GM23338 (cell line): Measurements from ENCODE around the gene CARHSP1.

Experiments used
- JUNB ChIP-seq: IDR thresholded peaks from one replicate; pipeline ENCODE4 v1.6.1; 2016; ENCODE audit warnings: antibody characterized with exemption; ENCODE audit not compliant: unreplicated experiment
- REST ChIP-seq: IDR thresholded peaks from one replicate; pipeline ENCODE4 v1.6.1; 2018; ENCODE audit warnings: antibody characterized with exemption; ENCODE audit not compliant: unreplicated experiment
- TF ChIP-seq, protein P1 (sequence below), 2 experiments: fragments of 200-600 bp in 1 of 2; sonication (generic) in 1 of 2; conservative IDR thresholded peaks; 2 replicates each; pipeline versions ENCODE4 v1.5.1 to v1.6.1; 2016 to 2017; ENCODE audit warnings: antibody characterized with exemption in 2 of 2, low read depth in 2 of 2, mild to moderate bottlenecking in 2 of 2, moderate library complexity in 1 of 2

GRCh38 chr16:8900343-8900742 lies 31.5 kb upstream of the CARHSP1 start:
- TF ChIP-seq JUNB (no peak), REST (no peak)
- TF ChIP-seq, protein P1, sequence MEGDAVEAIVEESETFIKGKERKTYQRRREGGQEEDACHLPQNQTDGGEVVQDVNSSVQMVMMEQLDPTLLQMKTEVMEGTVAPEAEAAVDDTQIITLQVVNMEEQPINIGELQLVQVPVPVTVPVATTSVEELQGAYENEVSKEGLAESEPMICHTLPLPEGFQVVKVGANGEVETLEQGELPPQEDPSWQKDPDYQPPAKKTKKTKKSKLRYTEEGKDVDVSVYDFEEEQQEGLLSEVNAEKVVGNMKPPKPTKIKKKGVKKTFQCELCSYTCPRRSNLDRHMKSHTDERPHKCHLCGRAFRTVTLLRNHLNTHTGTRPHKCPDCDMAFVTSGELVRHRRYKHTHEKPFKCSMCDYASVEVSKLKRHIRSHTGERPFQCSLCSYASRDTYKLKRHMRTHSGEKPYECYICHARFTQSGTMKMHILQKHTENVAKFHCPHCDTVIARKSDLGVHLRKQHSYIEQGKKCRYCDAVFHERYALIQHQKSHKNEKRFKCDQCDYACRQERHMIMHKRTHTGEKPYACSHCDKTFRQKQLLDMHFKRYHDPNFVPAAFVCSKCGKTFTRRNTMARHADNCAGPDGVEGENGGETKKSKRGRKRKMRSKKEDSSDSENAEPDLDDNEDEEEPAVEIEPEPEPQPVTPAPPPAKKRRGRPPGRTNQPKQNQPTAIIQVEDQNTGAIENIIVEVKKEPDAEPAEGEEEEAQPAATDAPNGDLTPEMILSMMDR (conservative IDR thresholded peaks at IDR 0.05; ENCODE audit: low read depth in 2 of 2): no peak
